GM18511 (cell line): ENCODE data around the gene ANGPTL4.
"Not testable (repeated sequence)": the region's sequence is repeated elsewhere in the genome, so short reads cannot be mapped to it uniquely, and the experiment has no call there.

Experiments
- ATAC-seq: cut with Tn5 transposase; IDR thresholded peaks from one replicate; pipeline ENCODE4 v1.9.1; 2021; ENCODE audit warnings: mild to moderate bottlenecking, moderate library complexity; ENCODE audit not compliant: unreplicated experiment

ANGPTL4 gene, protein sequence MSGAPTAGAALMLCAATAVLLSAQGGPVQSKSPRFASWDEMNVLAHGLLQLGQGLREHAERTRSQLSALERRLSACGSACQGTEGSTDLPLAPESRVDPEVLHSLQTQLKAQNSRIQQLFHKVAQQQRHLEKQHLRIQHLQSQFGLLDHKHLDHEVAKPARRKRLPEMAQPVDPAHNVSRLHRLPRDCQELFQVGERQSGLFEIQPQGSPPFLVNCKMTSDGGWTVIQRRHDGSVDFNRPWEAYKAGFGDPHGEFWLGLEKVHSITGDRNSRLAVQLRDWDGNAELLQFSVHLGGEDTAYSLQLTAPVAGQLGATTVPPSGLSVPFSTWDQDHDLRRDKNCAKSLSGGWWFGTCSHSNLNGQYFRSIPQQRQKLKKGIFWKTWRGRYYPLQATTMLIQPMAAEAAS

DNA sequence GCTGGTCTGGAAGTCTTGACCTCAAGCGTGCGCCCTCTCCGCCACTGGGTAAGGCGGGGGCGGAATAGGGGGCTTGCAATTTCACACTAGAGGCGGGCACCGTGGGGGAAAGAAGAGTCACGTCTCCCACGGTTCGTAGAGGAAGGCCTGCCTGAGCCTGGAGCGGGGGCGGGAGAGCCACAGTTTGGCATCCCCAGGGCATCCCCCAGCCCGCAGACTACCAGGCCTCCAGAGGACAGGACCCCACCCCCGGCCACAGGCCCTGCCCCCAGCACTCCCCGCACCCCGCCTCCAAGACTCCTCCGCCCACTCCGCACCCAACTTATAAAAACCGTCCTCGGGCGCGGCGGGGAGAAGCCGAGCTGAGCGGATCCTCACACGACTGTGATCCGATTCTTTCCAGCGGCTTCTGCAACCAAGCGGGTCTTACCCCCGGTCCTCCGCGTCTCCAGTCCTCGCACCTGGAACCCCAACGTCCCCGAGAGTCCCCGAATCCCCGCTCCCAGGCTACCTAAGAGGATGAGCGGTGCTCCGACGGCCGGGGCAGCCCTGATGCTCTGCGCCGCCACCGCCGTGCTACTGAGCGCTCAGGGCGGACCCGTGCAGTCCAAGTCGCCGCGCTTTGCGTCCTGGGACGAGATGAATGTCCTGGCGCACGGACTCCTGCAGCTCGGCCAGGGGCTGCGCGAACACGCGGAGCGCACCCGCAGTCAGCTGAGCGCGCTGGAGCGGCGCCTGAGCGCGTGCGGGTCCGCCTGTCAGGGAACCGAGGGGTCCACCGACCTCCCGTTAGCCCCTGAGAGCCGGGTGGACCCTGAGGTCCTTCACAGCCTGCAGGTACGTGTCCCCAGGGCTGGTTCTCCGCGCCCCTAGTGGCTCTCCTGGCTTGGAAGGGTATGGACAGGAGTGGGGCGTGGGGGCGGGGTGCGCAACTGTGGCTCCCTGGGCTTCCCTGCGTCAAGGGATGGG, at the start of gene ANGPTL4:
TSS of gene ANGPTL4 (plus strand) at position 353 of the 969 bp plus-strand sequence. CDS start at position 520, 167 bp downstream.
- ATAC-seq: no peak

GRCh38 chr19:8314981-8315640, 48.8 kb upstream of the ANGPTL4 start:
- ATAC-seq: not testable (repeated sequence)

DNA sequence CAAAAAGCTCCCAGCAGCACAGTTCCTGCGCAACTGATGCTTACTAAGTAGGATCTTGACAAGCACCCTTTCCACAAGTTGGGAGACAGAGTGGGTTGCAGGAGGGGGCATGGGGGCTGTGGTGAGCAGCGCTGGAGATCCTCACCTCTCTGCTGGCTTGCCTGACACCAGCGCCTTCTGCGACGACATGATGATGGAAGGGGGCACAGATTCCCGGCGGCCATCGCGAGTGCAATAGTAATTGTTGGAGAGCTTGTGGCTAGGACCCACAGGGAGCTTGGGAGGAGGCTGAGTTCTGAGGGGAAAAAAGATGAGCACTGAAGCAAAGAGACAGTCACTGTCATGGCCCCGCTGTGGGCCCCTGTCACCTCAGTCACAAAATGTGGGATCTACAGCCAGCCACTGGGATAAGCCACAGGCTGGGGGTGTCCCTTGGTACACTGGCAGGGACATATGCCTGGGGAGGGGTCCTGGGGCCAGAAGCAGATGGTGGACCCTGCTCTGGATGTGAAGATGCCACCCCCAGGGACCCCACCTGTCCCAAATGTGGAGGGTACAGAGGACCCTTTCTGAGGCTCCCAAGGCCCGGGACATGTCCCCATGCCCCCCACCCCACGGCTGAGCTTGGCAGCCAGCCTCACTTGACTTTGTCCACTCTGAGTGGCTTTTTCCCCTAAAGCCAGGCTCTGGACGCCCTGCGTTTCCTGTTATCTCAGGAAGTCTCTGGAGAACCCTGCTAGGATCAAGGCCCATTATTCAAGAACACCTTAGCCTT, 47.4 kb upstream of the ANGPTL4 start:
- no peak for ATAC-seq

- ATAC-seq: not testable (repeated sequence)
Measured at GRCh38 chr19:8318835-8319234, 45.1 kb upstream of the ANGPTL4 start.

DNA sequence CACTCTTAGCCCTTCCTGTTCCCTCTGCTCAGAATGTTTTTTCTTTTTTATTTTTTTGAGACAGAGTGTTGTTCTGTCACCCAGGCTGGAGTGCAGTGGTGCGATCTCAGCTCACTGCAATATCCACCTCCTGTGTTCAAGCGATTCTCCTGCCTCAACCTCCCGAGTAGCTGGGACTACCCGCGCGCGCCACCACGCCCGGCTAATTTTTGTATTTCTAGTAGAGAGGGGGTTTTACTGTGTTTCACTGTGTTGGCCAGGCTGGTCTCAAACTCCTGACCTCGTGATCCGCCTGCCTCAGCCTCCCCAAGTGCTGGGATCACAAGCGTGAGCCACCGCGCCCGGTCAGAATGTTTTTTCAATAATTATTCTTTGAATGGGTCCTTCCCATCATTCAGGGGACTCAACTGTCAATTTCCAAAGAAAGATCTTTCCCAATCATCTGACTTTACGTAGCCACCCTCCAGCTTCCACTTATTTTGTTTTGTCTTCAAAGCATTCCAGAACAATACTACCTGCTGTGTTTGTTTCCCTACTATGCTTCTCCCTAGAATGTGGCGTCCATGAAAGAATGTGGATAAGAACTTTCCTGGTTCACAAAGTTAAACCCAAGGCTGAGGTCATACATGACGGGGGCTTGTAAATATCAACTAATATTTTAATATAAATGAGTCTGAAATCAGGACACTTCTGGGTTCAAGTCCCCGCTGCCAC, 44.0 kb upstream of the ANGPTL4 start:
- no peak for ATAC-seq

- peak; percentile 25 for ATAC-seq
Measured at GRCh38 chr19:8320564-8321066, 43.3 kb upstream of the ANGPTL4 start.

DNA sequence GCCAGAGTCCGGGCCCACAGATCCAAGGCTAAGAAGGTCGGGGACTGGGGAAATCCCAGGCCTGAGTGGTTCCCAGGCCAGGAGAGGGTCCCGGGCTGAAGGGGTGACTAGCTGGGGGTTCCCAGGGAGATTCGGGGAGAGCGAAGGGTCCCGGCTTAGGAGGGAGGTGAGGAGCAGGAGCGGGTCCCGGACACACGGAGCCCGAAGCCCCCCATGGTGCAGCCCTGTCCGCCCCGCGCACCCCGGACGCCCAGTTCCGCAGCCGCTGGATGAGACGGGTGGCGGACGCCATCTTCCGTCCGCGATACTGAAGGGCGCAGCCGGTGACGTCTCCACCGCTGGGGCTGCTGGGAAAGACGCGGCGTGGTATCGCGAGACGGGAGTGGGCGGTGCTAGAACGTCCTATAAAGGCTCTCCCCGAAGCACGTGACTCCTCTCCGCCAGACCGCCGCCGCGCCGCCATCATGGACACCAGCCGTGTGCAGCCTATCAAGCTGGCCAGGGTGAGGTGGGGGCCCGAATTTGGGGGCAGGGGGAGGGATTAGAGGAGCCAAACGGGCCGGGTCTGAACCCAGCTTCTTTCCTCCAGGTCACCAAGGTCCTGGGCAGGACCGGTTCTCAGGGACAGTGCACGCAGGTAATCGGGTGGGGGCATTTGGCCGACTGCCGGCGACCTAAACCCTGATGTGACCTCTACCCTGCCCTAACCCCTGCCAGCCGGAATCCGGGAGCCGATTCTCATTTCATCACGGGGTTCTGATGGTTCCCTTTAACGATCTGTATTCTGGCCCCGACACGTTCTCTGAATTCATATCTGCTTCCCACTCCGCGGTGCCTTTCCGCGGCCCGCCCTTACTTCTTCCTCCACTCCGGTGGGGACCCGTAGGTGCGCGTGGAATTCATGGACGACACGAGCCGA, 42.6 kb upstream of the ANGPTL4 start, which contains the start of the genes NDUFA7 and RPS28:
TSS of gene NDUFA7 (minus strand) at position 309 of the 919 bp plus-strand sequence. CDS start at position 292, 17 bp downstream.
TSS of gene RPS28 (plus strand) at position 430 of the 919 bp plus-strand sequence. CDS start at position 465, 35 bp downstream.
- ATAC-seq: peak; percentile 88

DNA sequence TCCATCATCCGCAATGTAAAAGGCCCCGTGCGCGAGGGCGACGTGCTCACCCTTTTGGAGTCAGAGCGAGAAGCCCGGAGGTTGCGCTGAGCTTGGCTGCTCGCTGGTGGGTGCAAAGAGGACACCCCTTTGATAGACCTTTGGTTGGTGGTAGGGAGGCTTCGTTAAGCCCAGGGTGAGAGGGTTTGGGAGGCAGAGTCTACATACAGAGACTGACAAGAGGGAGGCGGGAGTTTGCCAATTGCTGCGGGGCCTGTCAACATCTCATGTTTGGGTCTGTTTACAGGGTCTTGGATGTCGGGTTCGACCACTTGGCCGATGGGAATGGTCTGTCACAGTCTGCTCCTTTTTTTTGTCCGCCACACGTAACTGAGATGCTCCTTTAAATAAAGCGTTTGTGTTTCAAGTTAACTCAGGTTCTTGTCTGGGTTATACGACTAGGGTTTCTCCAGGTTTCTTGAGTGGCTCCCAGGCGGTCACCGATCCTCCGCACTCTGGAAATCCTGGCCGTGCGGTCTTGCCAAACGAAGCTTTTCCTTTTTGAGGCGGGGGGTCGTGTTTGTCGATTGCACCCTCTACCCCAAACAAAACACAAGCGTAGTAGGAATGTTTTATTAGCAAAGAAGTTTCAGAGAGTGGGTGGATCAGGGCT, 41.8 kb upstream of the ANGPTL4 start:
- no peak for ATAC-seq

- ATAC-seq: no peak
Measured at GRCh38 chr19:8322638-8322997, 41.3 kb upstream of the ANGPTL4 start.

GRCh38 chr19:8323781-8324185, 40.2 kb upstream of the ANGPTL4 start:
- ATAC-seq: no peak

DNA sequence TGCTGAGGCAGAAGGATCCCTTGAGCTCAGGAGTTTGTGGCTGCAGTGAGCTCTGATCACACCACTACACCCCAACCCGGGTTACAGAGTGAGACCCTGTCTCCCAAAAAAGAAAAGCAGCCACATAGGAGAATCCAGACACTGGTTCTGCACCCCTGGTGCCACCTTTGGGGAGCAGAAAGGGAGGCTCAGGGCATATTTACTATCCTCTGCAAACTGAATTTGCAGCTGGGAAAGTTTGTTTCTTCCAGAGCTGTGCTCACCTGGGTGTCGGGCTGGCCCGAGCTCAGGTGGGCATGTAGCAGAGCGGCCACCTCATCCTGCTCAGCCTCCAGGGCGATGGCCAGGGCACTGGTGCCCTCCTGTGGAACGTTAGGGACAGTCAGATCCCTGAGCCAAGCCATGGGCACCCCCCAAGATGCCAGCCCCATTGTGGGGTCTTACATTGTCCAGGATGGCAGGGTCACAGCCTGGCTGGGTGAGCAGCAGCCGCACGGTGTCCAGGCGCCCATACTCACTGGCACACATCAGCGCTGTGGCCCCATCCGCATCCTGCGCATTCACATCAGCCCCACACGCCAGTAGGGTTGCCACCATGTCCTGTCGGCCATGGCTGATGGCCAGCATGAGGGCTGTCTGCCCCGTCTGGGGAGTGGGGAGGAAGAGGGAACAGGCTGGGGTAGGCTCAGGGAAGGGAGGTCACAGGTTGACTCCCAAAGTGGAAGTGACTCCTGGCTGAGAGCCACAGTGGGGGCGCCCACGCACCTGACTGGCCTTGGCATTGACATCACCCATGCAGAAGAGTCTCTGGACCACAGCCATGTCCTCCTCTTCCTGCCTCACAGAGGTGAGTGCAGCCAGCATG, 39.5 kb upstream of the ANGPTL4 start:
- no peak for ATAC-seq

DNA sequence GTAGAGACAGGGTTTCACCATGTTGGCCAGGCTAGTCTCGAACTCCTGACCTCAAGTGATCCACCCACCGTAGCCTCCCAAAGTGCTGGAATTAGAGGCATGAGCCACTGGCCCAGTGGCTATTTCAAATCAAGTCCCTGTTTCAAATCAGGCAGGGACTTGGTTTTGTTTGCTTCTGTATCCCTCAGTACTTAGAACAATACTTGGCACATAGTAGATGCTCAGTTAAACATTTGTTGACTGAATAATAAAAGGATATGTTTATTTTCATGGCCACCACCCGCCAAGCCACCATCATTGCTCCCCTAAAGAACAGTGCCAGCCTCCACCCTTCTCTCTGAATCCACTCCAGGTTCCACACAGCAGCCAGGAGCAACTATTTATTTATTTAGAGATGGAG, 38.5 kb upstream of the ANGPTL4 start:
- ATAC-seq: no peak

GRCh38 chr19:8329996-8330395, 34.0 kb upstream of the ANGPTL4 start:
- no peak for ATAC-seq

GRCh38 chr19:8331263-8331845, 32.6 kb upstream of the ANGPTL4 start:
- ATAC-seq: no peak

DNA sequence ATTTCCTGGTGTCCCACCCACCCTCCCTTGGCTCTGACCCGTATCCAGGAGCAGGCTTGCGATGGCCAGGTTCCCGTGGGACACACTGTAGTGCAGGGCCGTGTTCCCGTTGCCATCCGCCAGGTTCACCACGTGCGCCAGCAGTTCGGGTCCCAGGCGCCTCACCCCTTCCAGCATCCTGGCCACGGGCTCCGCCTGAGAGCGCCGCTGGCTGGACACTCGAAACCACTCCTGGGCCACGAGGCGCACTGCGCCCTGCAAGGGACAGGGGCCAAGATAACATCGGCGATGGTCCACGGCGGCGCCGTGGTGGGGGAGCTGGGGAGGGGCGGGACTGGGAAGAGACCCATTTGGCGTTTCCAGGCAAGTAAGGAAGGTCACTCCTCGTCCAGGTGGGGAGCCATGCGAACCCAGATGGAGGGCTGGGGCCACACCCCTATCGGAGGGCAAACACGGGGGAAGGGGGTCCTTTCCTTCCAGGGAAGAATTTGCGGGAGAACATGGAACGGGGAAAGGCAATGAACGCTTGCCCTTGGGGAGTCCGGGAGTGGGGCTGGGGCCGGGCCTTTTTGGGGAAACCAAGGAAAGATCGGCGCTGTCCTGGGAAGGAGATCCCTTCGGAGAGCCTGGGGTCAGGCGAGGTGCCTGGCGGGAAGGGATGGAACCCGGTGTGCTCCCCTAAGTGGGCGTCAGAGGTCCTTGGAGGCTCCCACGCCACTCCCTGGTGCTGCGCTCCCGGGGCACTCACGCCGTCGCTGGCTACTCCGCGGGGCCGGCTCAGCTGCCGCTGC, 30.8 kb upstream of the ANGPTL4 start:
- no peak for ATAC-seq
